Heart right ventricle (tissue), 16 donors: ENCODE results near the gene AKAP8. TPM values are rescaled to one million over a fixed set of nuclear protein-coding genes. Genes with fewer than 3 reads are reported as not detected.
"Not testable (repeated sequence)": the region's sequence is repeated elsewhere in the genome, so short reads cannot be mapped to it uniquely, and the experiment has no call there.

ENCODE experiments used
- ATAC-seq, 8 donors: fragments of 200-7000 bp; cut with Tn5 transposase; one replicate each; pipeline ENCODE4 v1.9.1; 2020; ENCODE audit warnings: mild to moderate bottlenecking in 8 of 8, moderate library complexity in 8 of 8, moderate number of reproducible peaks in 1 of 8
- DNase-seq, 2 donors: peaks; one replicate each; pipeline ENCODE4 v3.0.0-alpha.2; 2020
- H3K27ac ChIP-seq, 10 donors: fragments of 200-600 bp; sonication (generic) in 2 of 10; one replicate each; pipeline versions ENCODE4 v1.5.0 to v1.8.0; 2020 to 2022; ENCODE audit warnings: mild to moderate bottlenecking in 3 of 10
- H3K27me3 ChIP-seq, 7 donors: fragments of 200-600 bp; one replicate each; pipeline ENCODE4 v1.8.0; 2021 to 2022; ENCODE audit warnings: mild to moderate bottlenecking in 2 of 7
- H3K36me3 ChIP-seq, 9 donors: fragments of 200-600 bp; sonication (generic) in 1 of 9; one replicate each; pipeline versions ENCODE4 v1.5.0 to v1.8.0; 2020 to 2022; ENCODE audit warnings: mild to moderate bottlenecking in 2 of 9
- H3K4me1 ChIP-seq, 9 donors: fragments of 200-600 bp; sonication (generic) in 1 of 9; one replicate each; pipeline versions ENCODE4 v1.5.0 to v1.8.0; 2020 to 2022; ENCODE audit warnings: mild to moderate bottlenecking in 4 of 9
- H3K4me3 ChIP-seq, 10 donors: fragments of 200-600 bp; sonication (generic) in 2 of 10; one replicate each; pipeline versions ENCODE4 v1.5.0 to v1.8.0; 2020 to 2022; ENCODE audit warnings: mild to moderate bottlenecking in 7 of 10, moderate library complexity in 2 of 10
- H3K9me3 ChIP-seq, 11 donors: fragments of 200-600 bp in 10 of 11; sonication (generic) in 2 of 11; one replicate each; pipeline versions ENCODE4 v1.5.0 to v1.8.0; 2013 to 2022; ENCODE audit warnings: mild to moderate bottlenecking in 2 of 11, control low read depth in 1 of 11, moderate library complexity in 1 of 11
- CTCF ChIP-seq, 9 donors: fragments of 200-600 bp; sonication (generic) in 2 of 9; IDR thresholded peaks; one replicate each; pipeline versions ENCODE4 v1.5.0 to v1.8.0; 2021 to 2022; ENCODE audit warnings: antibody characterized with exemption in 9 of 9, mild to moderate bottlenecking in 5 of 9, moderate library complexity in 1 of 9
- WGBS, 2 donors: extraction: QIAGEN DNeasy Blood & Tissue Kit; methylation state at CpG; one replicate each; pipeline ENCODE4 v1.1.7; 2013; ENCODE audit warnings: inconsistent platforms in 1 of 2; 5-methylcytosine and 5-hydroxymethylcytosine counted together
- intact Hi-C, 10 donors: fragments of 100-400 bp; cut with DNase I; formaldehyde crosslinking; loops; one replicate each; pipeline versions ENCODE4 v1.11.1 to v1.14.2; 2022
- polyA plus RNA-seq, 2 donors: library from polyadenylated mRNA; stranded (reverse); fragments of 200-250 nt; gene quantifications; one replicate each; pipeline ENCODE4 v1.2.3, GENCODE V29; 2013
- total RNA-seq, 10 donors: library from RNA; stranded (reverse); fragmentation: NEBNext Ultra II Directional in 3 of 10; extraction: Animal tissue kit (Norgen Biotek cat#: 25700) in 3 of 10; gene quantifications; one replicate each; pipeline versions ENCODE4 v1.2.1 to v1.2.4, GENCODE V29; 2021 to 2023
- donor health status: Arrhythmogenic right ventricular cardiomyopathy.
- donor health status: ischemic (EF 13 %, LVEDD 7.1; RV severe dilation, severe dysfunction).
- donor health status: healthy with polysubstance abuse.
- donor health status: DM: no; HTN: yes; CAD: no.
- donor health status: DM: no; HTN: no; CAD: no.
- donor health status: ischemic (EF 25% LVEDD 6.9; RV normal size, moderate dysfunction).
- donor health status: ischemic (EF 25% LVEDD 5.7; RV mildly dilated, moderate dysfunction).
- donor health status: healthy.
- donor health status: DM: yes; HTN: yes; CAD: no.
- donor health status: Ischemic cardiomyopathy.
- donor health status: ischemic (EF 35%, LVEDD 5.7; RV mildly dilated, moderate dysfunction).
- donor health status: nonischemic (EF 11% LVEDD 7.7; RV severe dilation, severe dysfunction).
- donor health status: DM: yes; HTN: yes; CAD: no.
- donor health status: PGD.
- donor health status: ischemic (EF 29% LVEDD 5.4; RV normal size, mild dysfunction).
- donor health status: nonischemic (EF 23%, LVEDD 6.1; RV moderate dilation, normal function).

Gene AKAP8
- total and polyA plus RNA-seq, 12 donors, result 12.8 to 32.2 (median 18.6) TPM

- ATAC-seq, DNase-seq: not testable (repeated sequence)
- H3K36me3 ChIP-seq, result peaks cover 0 to 83% (median 58%) of the 10 kb centered on the region in 9 donors
Measured at GRCh38 chr19:15360015-15360414, 19.6 kb downstream of the AKAP8 start.

GRCh38 chr19:15358918-15359317 is 20.7 kb downstream of the AKAP8 start:
- Histone ChIP-seq H3K4me3 (no peak overlapping the region), H3K9me3 (no peaks in the 10 kb centered on the region), H3K27me3 (no peaks in the 10 kb centered on the region), H3K36me3 (peaks cover 0 to 84% (median 59%) of the 10 kb centered on the region in 9 donors), H3K4me1 (peaks cover 0 to 12% (median 0%) of the 10 kb centered on the region in 9 donors), H3K27ac (no peak overlapping the region)
- no peak for ATAC-seq
- TF ChIP-seq CTCF (IDR thresholded peaks at IDR 0.05), result no peak
- WGBS, 2 donors, result 85 to 86% methylated on average over 3 of the region's 3 CpGs
- intact Hi-C loops, result no loop called here
- no peak for DNase-seq

More at GRCh38 chr19:15360015-15360414, 19.6 kb downstream of the AKAP8 start:
- H3K4me3 ChIP-seq, H3K27ac ChIP-seq, H3K9me3 ChIP-seq, intact Hi-C loops, H3K27me3 ChIP-seq: not testable (repeated sequence)
- WGBS, 2 donors, result 79 to 82% methylated on average over 4 of the region's 4 CpGs
- H3K4me1 ChIP-seq, result peaks cover 0 to 11% (median under 1%) of the 10 kb centered on the region in 9 donors

- 98 to 99% methylated on average over 4 of the region's 4 CpGs for WGBS, 2 donors
- no peak overlapping the region for H3K4me3 ChIP-seq
Measured at GRCh38 chr19:15357906-15358305, 21.7 kb downstream of the AKAP8 start.

GRCh38 chr19:15354566-15355296 is 24.9 kb downstream of the AKAP8 start:
- Histone ChIP-seq H3K4me1 (peaks cover 0 to 8% (median 0%) of the 10 kb centered on the region in 9 donors), H3K27ac (peak overlapping the region in 1 of 10 donors; percentile 25), H3K4me3 (no peak overlapping the region), H3K9me3 (no peaks in the 10 kb centered on the region), H3K36me3 (peaks cover 0 to 84% (median 54%) of the 10 kb centered on the region in 9 donors), H3K27me3 (no peaks in the 10 kb centered on the region)
- DNase-seq (no peak), ATAC-seq (peak in 7 of 8 donors; percentile 41 to 75 (median 61))
- intact Hi-C loops, result no loop called here
- 73 to 77% methylated on average over 27 of the region's 27 CpGs for WGBS, 2 donors
- no peak for TF ChIP-seq CTCF (IDR thresholded peaks at IDR 0.05)

More at GRCh38 chr19:15357906-15358305, 21.7 kb downstream of the AKAP8 start:
- Histone ChIP-seq H3K4me1 (peaks cover 0 to 11% (median 0%) of the 10 kb centered on the region in 9 donors), H3K27ac (no peak overlapping the region), H3K36me3 (peaks cover 0 to 94% (median 59%) of the 10 kb centered on the region in 9 donors), H3K9me3 (no peaks in the 10 kb centered on the region), H3K27me3 (no peaks in the 10 kb centered on the region)
- no peak for TF ChIP-seq CTCF (IDR thresholded peaks at IDR 0.05)
- no peak for DNase-seq
- intact Hi-C loops, result no loop called here
- no peak for ATAC-seq

GRCh38 chr19:15353908-15354307 is 25.7 kb downstream of the AKAP8 start:
- no peak for ATAC-seq
- TF ChIP-seq CTCF (IDR thresholded peaks at IDR 0.05), result no peak
- WGBS, 2 donors, result 46 to 90% methylated on average over 4 of the region's 4 CpGs
- H3K4me3 ChIP-seq, result no peak overlapping the region
- no peaks in the 10 kb centered on the region for H3K9me3 ChIP-seq
- no peak for DNase-seq
- H3K4me1 ChIP-seq, result peaks cover 0 to 8% (median 0%) of the 10 kb centered on the region in 9 donors
- H3K27ac ChIP-seq, result no peak overlapping the region
- peaks cover 0 to 76% (median 50%) of the 10 kb centered on the region in 9 donors for H3K36me3 ChIP-seq
- intact Hi-C loops, result no loop called here
- H3K27me3 ChIP-seq, result no peaks in the 10 kb centered on the region

- H3K9me3 ChIP-seq, H3K27ac ChIP-seq, ATAC-seq, intact Hi-C loops, DNase-seq, H3K4me3 ChIP-seq, H3K27me3 ChIP-seq, H3K4me1 ChIP-seq: not testable (repeated sequence)
- peaks cover 0 to 62% (median 37%) of the 10 kb centered on the region in 9 donors for H3K36me3 ChIP-seq
- WGBS, 2 donors, result 88 to 91% methylated on average over 8 of the region's 8 CpGs
Measured at GRCh38 chr19:15352535-15352934, 27.1 kb downstream of the AKAP8 start.

- Histone ChIP-seq H3K36me3 (peaks cover 0 to 40% (median 0%) of the 10 kb centered on the region in 9 donors), H3K4me1 (peaks cover 0 to 16% (median 6%) of the 10 kb centered on the region in 9 donors)
- DNase-seq, H3K9me3 ChIP-seq, intact Hi-C loops, ATAC-seq, H3K27me3 ChIP-seq, H3K4me3 ChIP-seq, H3K27ac ChIP-seq: not testable (repeated sequence)
- WGBS, 2 donors, result 98% methylated on average over 11 of the region's 11 CpGs
Measured at GRCh38 chr19:15341328-15341727, 38.3 kb downstream of the AKAP8 start.
